Activated T-helper 1 cell treated with anti-CD3 and anti-CD28 coated beads, Interleukin-2, amount 50 U/mL, for 16 hours (primary cell): ENCODE results near the gene MEIS1.

Experiments
- DNase-seq, 2 donors: peaks; one replicate each; pipeline ENCODE4 v3.0.0-alpha.2; 2020; ENCODE audit warnings: low read depth in 1 of 2, low spot score in 1 of 2

Gene MEIS1

DNA sequence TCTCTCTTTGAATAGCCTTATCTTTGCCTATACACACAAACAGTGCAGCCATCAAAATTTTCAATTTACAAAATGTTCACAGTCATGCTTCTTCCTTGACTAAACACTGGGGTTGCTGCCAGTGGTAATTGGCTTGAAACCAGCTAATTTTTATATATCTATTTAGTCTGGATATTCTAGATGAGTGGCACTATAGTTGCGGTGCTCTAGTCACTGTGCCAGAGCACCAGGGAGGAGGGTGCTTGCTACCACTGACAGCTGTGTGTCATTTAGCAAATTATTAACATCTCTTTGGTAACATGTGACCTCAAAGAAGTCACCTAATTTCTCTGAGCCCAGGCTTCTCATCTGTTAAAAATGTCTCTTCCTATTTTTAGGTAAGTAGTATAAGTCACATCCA is 130.4 kb downstream of the MEIS1 start:
- no peak for DNase-seq

DNA sequence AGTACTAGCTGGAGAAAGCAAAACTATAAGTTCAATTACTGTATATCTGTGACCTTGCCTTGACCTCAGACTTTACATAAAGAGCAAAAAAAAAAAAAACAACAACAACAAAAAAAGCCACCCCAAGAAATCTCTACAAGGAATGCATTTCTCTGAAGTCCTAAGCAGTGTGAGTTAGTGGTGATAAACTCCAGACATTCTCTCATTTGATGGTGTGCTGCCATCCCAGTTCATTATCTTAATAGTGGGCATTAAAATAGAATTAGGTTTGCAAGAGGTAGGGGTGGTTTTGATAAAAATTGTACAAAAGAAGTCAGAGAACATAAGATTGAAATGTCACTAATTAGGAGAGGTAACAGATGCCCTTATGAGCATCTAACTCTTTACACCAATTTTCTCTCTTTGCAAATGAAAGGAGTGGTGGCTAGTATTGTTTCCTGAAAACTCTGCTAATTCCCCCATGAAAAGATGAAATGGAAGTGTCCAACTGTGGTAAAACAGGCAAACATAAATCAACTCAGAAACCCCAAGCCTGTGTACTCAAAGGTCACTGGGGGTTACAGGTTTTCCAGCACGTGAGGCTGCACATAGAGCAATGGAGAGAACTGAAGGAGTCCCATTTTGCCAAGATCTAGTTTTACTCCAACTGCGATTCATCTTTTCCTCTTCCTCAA is 131.9 kb downstream of the MEIS1 start:
- DNase-seq: no peak

DNA sequence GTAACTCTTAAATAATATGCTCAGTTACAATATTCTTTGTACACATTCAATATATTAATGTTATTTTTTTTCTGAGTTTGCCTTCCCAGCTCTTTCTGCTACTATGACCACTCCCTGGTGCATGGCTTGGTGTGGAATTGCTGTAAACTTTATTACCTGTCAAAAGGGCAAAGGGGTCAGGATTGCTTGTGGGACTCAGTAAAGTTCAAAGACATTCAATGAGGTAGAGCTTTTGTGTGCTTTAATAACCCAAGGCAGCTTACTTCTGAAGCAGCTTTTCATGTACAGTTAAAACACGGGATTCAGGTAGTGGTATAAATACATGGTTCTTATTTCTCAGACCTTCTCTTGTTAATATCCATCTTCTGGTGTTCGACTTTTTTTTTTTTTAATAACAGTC is 132.8 kb downstream of the MEIS1 start:
- DNase-seq: no peak

DNA sequence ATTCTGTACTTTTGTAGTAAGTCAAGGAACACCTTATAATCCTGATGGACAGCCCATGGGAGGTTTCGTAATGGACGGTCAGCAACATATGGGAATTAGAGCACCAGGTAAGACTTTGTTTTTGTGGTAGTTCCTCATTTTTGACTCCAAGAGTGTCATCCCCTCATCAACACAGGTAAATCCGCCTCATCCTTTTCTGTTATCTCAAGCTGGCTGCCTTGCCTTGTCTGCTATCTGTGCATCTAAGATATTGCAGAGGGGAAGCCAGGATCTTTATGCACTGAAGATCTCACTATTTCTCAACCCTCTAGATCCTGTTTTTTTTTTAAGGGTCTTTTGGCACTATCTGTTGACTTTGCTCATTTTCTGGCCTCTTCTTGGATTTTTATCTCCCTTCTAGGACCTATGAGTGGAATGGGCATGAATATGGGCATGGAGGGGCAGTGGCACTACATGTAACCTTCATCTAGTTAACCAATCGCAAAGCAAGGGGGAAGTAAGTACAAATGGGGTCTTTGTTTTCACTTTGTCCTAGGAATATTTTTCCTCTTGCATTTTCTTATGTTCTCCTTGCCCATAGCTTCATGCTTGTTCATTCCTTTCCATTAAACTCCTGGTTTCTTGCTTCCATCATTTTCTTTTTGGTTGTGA is 133.8 kb downstream of the MEIS1 start:
- no peak for DNase-seq

DNA sequence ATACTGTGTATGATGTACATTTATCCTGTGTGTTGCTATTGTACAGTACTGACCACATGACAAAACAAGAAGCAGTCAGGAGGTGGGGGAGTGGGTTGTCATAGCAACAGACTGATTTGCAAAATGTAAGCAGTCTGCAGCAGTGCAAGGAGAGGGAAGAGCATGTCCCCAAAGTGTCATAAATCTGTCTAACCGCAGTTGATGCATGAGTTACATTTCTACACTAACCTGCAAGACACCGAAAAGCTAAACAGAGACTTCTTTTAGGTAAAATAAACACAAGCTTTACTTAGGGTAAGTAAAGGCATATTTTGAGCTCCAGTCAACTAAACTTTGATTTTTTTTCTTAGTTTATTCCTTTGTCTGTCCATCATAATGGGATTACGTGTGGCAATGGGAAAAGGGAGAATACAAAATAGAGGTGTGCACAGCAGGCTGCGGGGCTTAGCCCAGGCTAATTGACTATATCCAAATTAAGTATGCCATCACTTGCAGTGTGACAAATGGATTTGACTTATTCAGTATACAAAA is 134.5 kb downstream of the MEIS1 start:
- no peak for DNase-seq

DNA sequence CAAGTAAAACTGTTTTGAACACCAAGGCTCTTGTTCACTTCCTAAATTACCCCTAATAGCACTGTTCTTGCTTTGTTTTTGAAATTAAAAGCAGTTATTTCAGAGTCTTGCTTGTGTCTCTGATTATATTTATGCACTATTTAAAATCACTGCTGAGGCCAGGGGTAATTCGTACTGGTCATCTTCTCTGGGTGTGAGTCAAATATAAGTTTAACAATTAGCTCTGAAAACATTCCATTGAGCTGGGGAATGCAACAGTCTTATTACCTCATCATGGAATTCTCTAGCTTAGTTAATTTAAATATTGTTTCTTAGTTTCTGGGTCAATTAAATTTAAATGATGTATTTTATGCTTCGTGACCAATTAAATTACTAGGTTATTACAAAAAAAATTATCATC is 135.0 kb downstream of the MEIS1 start:
- DNase-seq: no peak

DNA sequence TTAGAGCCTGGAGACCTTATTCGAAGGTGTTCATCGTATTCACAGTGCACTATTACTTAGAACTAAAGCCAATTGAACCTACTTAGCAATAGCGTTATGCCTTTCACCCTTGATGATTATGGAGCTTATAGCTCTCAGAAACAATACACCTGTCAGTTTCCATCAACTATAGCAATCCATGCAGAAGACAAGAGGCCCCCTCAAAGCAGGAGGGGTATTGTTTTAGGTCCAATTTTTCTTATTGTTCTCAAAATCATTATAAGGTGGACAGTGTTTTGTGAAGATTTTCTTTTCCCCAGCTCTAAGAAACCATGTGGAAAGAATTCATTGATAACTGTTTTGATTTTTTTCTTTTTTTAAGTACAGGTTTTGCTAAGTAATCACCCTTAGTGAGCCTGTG is 135.5 kb downstream of the MEIS1 start:
- DNase-seq: no peak

DNA sequence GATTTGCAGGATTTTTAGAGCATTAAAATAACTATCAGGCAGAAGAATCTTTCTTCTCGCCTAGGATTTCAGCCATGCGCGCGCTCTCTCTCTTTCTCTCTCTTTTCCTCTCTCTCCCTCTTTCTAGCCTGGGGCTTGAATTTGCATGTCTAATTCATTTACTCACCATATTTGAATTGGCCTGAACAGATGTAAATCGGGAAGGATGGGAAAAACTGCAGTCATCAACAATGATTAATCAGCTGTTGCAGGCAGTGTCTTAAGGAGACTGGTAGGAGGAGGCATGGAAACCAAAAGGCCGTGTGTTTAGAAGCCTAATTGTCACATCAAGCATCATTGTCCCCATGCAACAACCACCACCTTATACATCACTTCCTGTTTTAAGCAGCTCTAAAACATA is 137.0 kb downstream of the MEIS1 start:
- DNase-seq: no peak

DNA sequence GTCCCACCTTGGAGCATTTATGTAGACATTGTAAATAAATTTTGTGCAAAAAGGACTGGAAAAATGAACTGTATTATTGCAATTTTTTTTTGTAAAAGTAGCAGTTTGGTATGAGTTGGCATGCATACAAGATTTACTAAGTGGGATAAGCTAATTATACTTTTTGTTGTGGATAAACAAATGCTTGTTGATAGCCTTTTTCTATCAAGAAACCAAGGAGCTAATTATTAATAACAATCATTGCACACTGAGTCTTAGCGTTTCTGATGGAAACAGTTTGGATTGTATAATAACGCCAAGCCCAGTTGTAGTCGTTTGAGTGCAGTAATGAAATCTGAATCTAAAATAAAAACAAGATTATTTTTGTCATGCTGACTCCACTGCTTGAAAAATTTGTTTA is 137.5 kb downstream of the MEIS1 start:
- no peak for DNase-seq

DNA sequence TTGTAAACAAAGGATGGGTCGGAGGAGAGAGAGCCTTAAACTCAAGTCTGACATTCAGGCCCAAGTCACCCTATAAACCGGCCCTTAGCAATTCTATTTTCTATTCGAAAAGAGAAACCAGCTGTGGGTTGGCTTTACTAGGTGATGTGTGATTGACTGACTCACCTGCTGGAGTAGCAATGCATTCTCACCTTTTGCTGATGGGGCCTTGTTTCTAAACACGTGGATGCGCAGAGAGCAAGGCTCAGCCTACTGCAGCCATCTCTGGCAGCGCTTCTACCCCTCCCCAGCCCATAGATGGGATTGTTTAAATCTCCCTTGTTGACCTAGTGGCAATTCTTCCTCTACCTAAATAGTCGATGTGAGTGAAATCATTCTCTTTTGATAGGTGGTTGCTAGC is 138.5 kb downstream of the MEIS1 start:
- no peak for DNase-seq

DNA sequence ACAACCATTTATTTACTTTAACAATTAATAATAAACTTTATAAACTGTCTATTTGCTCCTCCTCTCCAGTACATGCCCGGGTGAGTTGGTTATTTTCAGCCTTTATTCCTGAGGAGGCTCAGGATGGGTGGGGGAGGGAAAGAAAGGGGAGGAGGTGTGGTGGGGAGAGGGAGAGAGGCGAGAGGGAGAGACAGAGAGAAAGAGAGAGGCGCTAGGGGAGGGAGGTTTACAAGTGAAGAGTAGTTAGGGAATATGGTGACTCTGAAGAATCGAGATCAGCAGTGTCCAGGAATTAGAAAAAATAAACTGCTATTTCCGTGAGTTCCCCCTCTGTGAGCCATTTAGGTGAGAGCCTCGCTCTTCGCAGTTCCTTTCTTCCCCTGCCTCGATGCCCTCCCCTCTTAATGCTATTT is 138.9 kb downstream of the MEIS1 start:
- DNase-seq: no peak

DNA sequence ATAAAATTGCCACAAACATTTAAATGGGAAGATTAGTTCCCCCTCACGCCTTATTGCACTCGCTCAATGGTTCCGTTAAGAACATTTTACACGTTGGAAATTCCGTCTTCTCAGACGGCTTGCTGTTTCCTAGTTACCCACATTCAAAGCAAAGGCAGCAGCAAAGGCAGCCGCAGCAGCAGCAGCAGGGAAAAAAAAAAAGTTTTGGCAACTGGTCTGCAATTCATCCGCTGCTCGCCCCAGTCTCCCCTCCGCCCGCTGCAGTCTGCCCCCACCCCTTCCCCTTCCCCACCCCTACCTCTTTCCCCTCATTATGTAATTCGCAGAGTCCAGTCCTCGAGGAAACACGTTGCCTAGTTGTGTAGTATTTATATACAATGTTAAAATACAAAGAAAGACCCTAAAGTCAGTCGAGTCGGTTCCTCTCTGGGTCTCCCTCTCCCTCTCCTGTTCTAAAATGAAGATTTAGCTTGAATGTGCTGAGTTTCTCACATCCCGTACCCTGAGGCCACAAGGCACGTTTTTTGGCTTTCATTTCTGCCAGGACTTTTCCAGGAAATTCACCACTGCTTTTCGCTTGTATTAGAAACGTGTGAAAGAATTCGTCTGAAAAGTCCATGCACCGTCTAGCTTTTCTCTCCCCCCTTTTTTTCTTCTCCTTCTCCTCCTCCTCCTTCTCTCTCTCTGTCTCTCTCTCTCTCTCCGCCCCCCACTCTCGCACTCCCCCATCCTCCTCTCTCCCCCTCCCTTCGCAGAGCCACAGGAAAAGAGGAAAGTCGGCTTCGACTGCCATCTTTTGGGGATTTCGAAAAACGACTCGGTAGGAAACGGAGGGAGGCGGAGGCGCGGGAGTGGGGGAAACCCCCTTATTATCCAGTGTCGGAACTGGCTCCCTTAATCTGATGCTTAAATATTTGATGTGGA is 140.0 kb downstream of the MEIS1 start:
- DNase-seq: no peak

DNA sequence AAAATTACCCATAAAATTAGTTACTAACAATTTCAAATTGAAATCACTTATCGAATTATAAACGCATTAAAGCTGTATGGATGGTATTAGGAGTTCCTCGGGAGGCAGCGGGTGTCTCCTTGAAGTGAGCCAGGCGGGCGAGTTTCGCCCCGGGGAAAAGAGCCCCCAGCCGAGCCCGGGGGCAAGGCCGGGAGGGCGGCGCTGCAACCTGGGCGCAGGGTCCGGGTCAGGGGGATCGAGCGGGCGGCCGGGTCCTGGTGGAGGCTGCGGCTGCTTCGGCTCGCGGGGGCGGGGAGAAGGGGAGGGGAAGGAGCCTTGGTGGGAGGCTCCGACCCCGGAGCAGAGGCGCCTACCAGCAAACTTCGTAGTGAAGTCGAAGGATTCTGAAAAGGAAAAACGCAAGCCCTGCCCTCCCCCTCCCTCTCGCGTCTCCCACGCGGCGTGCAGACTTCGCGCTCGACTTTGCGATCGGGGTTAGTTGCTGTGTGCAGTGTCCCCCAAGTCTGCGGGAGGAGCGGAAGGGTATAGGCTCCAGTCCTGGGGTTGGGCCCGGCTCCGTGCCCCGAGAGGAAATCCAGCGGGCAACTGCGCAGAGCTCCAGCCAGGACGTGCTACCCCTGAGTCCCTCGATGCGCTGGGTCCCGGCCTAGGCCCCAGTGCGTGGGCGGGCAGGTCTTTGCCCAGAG is 140.8 kb downstream of the MEIS1 start:
- no peak for DNase-seq

DNA sequence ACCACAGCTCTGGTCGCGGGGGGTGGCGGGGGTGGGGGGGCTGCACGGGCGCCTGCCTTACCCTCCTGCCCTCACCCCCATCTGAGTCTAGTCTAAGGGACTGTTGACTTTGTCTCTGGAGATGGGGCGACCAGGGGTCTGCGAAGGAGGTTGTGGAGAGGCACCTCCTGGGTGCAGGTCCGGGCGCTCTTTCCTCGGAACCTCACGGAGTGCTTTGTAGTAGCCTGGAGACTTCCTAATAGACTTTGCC is 141.3 kb downstream of the MEIS1 start:
- DNase-seq: no peak

DNA sequence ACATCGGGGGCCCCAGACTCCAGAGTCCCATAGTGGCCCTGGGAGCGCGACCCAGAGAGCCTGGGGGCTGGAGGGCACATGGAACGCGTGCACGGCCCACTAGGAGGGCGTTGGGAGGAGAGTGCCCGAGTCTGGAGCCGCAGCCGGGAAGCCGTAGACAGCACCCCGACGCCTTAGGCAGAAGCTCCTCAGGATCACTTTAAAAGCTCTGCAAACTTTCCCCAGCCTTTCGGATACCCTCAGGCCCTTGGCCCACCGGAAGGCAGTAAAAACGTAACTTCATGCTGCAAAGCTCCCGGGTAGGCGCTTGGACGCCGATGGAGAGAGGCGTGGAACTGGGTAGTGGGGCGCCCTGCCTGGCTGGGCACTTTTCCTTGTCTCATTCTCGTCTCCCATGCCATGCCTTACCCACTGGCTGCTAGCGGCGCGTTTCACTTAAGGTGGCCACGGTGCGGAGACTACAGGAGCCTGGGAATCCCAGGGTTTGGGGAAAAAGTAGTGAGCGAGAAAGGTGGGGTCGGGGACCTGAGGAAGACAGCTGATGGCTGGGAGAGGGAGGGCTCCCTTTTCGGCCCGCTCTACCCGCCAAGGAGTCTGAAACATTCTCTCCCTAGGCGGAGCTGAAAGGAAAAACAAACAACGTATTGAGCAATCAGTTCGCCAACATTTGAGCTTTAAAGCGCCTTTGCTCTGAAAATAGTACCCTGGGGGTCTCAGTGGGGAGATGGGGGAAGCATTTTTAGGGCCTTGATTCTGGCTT is 141.8 kb downstream of the MEIS1 start:
- DNase-seq: no peak

DNA sequence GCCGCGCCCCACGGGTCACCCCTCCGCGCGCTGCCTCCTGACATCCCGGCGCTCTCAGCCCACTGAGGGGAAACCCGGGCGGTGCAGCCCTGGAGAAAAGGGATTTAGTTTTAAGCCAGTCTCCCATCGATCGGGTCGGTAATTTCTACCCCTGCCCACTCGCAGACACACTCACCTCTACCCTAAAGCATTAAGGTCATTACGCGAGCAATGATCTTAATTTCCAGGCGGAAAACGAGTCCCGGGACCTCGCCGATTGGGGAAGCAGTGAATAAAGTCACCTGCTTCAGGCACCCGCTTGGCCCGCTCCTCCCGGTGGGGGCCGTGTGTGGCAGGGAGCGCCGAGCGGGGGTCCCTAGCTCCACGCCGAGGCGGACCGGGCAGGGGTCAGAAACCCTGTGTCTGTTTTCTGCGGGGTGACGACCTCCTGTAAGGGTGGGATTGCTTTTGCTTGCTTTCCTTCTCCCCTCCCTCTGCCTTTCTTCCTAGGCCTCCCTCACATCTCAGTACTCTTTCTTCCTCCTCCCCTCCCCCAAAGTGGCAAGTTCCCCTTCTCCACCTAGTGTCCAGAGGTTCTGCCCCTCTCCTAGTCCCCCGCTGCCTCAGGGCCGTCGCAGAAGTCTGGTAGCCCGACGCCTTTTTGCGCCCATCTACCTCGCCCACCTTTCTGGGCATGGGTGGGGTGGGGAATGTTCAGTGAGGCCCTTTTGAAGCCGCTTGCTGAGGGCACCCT is 142.6 kb downstream of the MEIS1 start:
- no peak for DNase-seq

DNA sequence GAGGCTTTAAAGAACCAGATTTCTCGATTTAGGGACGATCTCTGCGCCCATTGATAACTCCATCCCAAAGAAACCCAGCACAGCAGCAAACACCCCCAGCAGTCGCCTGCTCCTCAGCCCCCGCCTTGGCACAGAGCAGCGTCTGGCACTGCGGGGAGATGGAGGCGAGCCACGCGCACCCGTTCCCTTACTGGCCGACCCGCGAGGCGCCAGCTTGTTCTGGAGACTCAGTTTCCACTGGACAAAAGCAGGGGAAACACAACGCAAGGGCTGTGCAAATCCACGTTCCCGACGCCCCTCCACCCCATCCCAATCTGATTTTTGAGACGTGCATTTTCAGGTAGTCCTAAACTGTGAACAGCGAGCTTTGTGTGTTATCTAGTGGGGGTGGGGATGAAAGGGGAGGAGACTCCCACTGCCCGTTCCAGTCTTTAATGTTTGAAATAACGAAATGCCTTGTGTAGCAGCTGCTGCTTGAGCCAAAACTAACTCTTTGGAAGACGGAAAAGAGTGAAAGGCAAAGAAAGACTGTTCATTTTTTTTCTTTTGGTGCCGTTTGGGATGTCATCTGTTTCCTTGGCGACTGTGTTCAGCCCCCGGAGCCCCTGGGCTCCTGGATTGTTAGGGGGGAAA is 143.2 kb downstream of the MEIS1 start:
- DNase-seq: no peak

DNA sequence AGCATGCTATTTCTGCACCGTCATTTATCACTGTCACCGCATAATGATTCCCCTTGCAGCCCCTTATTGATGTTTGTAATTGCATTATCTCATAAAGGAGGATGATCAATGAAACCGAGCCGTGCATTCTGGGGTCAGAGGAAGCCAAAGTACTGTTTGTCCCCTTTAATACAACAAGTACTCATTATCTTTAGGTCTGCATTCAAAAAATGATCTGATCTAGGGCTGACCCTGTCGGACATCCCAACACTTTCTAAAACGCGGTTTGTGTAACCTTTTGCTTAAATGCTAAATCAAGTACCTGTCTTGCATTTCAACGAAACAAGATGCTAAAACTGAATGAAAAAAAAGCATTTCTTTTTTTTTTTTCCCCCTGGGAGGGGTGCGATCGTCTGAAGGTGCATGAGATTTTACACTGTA is 143.8 kb downstream of the MEIS1 start:
- DNase-seq: no peak

DNA sequence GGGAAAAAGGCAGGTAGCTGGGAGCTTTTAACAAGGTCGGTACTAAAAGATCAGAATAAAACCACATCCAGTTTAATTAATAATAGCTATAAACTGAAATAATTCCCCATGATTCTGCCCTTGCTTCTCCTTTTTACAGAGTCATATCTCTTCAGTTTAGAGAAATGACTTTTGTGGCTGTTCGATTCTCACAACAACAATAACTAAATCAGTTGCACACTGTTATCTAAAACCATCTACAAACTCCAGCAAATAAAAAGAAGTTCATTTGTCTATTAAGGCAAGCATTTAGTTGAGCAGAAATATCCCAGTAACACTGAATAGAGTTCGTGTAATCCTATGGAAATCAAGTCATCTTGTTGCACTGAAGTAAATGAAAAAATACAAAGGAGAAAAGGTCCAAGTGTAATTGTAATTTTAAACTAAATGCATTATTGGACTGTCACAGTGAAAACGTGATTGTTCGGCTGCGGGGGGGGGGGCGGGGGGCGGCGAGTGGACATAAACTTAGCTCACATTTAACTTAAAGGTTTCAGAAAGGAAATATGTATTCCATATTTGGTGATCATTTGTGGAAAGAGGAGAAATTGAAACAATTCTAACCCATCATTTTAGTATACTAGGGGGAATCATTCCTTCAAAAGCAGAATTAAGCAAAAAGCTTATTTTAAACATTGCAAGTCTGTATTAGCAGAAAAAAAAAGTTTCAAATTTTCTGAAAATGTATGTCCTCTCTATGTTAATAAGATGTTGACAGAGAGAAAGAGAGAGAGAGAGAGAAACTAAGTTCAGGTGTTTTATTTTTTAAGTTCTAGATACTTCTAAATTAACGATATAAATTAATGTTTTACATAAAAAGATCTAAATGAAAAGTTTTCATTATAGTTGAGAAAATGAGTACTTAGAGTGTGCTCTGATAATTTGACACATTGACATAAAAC is 144.5 kb downstream of the MEIS1 start:
- DNase-seq: no peak
